LNCAP (cell line): ENCODE results near the gene WFS1.

ENCODE experiments used
- TF ChIP-seq, protein P1 (sequence below): fragments of 450-650 bp; IDR thresholded peaks from 2 replicates; pipeline ENCODE4 v1.5.1; 2017; ENCODE audit warnings: mild to moderate bottlenecking

WFS1 gene

DNA sequence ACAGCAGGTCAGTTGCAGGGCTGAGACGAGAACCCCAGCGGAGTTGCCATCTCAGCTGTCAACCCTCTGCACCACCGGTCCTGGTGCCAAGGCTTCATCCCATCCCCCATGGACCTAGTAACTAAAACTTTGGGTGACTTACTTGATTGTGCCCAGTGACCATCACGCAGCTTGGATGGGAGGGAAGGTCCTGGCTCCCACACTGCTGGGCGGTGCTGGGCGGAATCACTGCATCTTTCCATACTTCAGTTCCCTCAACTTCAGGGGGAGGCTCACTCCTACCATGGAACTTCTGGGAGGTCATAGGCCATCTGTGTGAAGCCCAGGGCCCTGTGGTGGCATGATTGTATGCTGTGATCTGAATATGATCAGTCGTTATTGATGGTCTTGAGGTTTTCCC lies 43.1 kb upstream of the WFS1 start:
- TF ChIP-seq, protein P1, sequence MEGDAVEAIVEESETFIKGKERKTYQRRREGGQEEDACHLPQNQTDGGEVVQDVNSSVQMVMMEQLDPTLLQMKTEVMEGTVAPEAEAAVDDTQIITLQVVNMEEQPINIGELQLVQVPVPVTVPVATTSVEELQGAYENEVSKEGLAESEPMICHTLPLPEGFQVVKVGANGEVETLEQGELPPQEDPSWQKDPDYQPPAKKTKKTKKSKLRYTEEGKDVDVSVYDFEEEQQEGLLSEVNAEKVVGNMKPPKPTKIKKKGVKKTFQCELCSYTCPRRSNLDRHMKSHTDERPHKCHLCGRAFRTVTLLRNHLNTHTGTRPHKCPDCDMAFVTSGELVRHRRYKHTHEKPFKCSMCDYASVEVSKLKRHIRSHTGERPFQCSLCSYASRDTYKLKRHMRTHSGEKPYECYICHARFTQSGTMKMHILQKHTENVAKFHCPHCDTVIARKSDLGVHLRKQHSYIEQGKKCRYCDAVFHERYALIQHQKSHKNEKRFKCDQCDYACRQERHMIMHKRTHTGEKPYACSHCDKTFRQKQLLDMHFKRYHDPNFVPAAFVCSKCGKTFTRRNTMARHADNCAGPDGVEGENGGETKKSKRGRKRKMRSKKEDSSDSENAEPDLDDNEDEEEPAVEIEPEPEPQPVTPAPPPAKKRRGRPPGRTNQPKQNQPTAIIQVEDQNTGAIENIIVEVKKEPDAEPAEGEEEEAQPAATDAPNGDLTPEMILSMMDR, result no peak

DNA sequence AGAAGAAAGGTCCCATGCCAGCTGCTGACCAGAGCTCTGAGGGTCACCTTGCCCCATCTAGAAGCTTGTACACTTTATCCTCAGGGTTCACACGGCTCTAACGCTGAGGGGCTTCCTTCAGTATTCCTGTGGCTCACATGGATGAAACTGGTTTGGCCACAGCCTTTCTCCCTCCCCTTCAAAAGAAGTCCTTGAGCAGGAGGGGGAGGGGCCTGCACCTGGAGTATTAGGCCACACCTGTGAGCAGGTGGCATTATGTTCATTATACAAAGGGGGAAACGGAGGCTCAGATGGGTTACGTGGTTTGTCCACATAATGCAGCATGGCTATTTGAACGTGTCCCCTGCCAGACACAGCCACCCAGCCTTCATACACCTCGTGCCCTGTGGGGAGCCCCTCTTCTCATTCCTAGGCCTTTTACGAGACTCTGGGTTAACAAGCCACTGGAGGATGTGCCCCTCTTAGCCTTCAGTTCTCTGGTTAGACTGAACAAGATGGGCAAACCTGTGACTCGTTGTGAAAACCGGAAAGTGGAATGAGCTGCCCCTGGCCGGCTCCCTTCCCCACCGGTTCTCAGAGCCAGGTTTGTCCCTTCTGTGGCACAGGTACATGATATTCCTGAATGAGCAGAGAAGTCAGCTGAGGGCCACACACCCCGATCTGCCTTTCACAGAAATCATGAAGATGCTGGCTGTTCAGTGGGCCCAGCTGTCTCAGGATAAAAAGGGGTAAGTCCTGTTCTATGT lies 42.1 kb upstream of the WFS1 start:
- TF ChIP-seq, protein P1, result no peak

DNA sequence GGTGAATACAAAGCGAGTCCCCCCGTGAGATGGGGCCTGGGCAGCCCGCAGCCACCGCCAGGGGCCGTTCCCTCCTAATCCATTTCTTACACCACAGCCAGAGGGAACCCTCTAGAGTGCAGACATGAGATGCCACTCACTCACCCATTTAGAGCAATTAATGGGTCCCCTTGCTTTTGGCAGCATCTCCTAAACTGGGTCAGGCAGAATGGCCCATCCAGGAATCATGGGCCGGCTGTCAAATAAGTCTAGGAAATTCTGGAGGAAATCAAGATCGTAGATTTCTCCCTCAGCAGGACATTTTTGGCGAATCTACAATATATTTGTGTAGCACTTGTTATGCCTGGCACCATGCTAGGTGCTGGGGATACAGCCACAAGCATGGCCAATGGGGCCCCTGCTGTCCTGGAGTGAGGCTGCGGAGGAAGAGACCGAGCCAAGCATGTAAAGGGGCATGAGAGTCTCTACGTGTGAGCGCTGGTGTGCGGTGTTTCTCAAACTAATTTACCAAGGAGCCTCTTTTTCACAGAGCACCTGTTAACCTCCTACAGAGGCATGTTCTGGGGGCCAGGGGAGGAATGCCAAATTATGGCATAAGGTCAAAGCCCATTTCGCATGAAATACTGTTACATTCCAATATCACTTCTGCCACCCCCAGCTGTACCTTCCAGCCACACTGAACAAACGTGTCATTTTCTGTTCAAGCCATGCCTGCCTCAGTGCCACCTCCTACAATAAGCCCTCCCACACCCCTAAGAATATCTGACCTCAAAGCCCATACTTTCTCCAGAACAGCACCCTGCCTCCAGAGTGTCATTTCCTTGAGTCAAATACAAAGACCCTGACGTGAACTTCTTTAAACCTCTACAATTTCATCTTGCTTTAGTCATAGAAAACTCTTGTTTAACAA lies 41.2 kb upstream of the WFS1 start:
- TF ChIP-seq, protein P1, result no peak

DNA sequence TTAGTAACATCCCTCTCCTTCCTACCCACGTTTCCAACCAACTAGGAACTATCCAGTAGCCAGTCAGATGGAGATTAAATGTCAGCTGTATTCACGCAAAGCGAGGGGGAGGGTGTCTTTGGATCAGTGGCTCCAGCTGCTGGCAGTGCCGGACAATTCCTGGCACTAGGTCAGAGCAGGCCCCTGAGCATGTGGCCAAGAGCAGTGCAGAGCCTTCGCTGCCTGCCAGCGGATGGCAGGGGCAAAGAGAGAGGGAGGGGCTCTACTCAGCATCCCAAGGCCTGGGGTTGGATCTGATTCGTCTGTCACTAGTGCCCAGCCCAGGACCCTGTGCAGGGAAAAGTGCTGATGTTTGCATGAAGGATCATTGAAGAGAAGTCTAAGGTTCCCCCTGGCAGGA lies 40.6 kb upstream of the WFS1 start:
- TF ChIP-seq, protein P1, result no peak

DNA sequence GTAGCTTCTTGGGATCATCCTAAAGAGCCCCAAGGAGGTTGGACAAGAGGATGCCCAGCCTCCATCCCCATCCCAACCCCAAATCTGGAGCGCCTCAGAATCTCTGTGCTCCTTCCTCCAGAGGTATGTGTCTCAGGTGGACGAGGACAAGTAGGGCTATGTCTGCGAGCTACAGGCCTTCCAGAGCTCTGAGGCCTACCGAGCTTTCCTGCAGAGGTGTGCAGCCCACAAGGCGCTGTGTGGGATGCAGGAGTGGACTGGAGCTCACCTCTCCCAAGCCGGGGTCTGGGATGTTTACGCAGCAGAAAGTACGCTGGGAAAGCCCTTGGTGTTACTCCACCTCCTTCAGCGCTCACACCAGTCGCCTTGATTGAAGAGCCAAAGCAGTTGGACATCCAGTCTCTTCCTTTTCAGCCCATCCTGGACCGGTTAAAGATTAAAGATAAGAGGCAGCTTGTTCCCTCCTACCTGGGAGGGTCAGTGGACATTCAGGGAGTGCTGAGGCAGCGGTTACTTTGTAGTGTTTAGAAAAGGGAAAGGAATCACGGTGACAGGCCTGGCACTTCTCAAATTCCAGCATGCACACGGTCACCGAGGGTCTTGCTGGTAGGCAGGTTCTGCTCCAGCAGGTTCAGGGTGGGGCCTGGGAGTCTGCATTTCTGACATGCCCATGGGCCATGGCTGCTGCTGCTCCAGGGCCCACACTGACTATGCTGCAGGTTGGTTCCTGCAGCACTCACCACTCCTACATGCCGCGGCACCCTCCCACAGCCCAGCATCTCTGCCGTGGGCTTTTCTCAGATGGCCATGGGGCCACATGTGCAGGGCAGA lies 39.8 kb upstream of the WFS1 start:
- TF ChIP-seq, protein P1, result no peak

DNA sequence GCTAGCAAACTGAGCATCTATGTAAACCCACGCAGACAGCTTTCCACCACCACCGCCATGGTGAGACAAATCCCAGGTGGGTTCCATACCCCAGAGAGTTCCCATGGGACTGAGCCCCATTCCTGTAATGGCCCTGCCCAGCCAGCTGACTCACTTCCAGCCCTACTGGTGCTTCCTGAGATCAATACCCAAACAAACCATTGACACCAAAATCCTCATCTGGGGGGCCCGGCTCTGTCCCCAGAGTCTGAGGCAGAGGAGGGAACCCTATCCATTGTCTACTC lies 39.2 kb upstream of the WFS1 start:
- TF ChIP-seq, protein P1, result no peak

DNA sequence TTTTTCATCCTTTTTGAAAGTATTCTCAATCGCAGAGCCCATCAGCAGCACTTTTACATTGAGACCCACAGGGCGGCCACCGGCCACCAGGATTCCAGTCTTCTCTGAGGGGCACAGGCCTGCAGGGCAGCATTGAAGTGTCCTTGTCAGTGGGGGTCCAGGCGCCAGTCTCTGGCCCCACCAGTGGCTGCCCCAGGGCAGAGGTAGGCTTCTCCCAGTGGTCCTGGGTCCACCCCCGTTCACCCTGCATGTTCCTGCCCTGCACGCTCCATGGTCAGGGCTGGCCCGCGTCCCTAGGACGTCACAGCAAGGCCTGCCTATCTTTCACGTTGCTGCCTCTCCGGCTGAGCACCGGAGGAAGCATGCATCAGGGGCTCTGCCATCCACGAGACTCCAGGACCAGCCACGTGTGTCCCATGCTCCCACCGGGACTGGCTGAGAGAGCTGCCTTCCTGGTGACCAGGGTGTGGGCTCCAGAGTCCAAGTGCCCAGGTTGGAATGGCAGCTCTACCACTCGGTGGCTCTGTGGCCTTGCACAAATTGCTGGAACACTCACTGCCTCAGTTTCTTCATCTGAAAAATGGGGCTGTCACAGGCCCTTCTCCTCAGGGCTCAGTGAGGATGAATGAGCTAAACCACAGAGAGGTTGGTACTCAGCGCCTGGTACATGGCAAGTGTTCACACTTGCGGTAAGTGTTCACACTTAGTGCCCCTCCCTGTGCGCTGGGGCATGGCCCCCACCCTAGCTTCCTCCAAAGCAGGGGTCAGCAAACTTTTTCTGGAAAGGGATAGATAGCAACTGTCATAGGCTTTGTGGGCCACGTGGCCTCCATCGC lies 38.6 kb upstream of the WFS1 start:
- TF ChIP-seq, protein P1, result no peak
